ENCODE measurements around the gene CTXN3. TPM values are rescaled to one million over a fixed set of nuclear protein-coding genes. Genes with fewer than 3 reads are reported as not detected.

Gene CTXN3
- total RNA-seq, result not detected

DNA sequence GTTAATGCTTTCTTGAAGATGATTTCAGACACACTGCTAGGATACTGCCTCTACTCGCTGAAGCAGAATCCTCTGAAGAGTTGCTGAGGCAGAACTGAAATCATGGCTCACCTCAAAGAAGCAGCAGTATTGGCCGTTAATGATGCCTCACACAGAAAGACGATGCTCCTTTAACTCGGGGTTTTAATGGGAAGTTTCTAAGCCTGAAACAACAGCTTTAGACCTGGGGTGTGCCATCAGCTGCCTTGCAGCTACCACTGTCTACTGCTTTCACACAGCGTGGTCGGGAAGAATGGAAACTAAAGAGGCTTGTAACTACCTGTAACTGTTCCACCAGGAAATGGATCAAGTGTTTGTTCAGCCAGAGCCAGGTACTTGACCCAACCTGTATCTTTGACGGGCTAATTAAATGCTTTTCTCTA is at the start of gene CTXN3:
CTXN3 (plus strand) TSS at position 65 of the 422 bp plus-strand sequence. CDS start 8,440 bp downstream, outside the sequence.
- Mint-ChIP-seq H3K4me3 (no peak within 1 kb of the TSS), H3K4me1 (no peaks in the 10 kb centered on the region), H3K9me3 (no peaks in the 10 kb centered on the region), H3K27ac (no peak within 1 kb of the TSS), H3K27me3 (peaks cover 8% of the 10 kb centered on the region), H3K36me3 (ENCODE audit: low read depth) (no peaks in the 10 kb centered on the region)
- no peak for DNase-seq
- POLR2A ChIA-PET, result no interaction called here
- CTCF ChIA-PET, result interaction anchor here (0.5 kb wide), 1 partner anchor 474 kb away, joined by 3 read pairs; no protein-coding TSS in a partner anchor

- H3K4me1 Mint-ChIP-seq, result peaks cover 5% of the 10 kb centered on the region
- DNase-seq, result no peak
- CTCF ChIA-PET, result no interaction called here
- no peaks in the 10 kb centered on the region for H3K9me3 Mint-ChIP-seq
- no peaks in the 10 kb centered on the region for H3K36me3 Mint-ChIP-seq (ENCODE audit: low read depth)
- H3K27me3 Mint-ChIP-seq, result peaks cover 4% of the 10 kb centered on the region
- POLR2A ChIA-PET, result no interaction called here
- H3K27ac Mint-ChIP-seq, result no peak overlapping the region
- no peak overlapping the region for H3K4me3 Mint-ChIP-seq
Observed at GRCh38 chr5:127599320-127599719, 49.6 kb upstream of the CTXN3 start.

GRCh38 chr5:127599847-127600246 is 49.0 kb upstream of the CTXN3 start:
- H3K27ac Mint-ChIP-seq, result no peak overlapping the region
- no peak overlapping the region for H3K4me3 Mint-ChIP-seq
- ChIA-PET CTCF (no interaction called here), POLR2A (no interaction called here)
- H3K27me3 Mint-ChIP-seq, result peaks cover 4% of the 10 kb centered on the region
- no peaks in the 10 kb centered on the region for H3K9me3 Mint-ChIP-seq
- H3K36me3 Mint-ChIP-seq (ENCODE audit: low read depth), result no peaks in the 10 kb centered on the region
- peaks cover 5% of the 10 kb centered on the region for H3K4me1 Mint-ChIP-seq
- DNase-seq, result no peak

GRCh38 chr5:127601111-127601510 is 47.8 kb upstream of the CTXN3 start:
- ChIA-PET POLR2A (no interaction called here), CTCF (no interaction called here)
- no peak overlapping the region for H3K27ac Mint-ChIP-seq
- H3K4me1 Mint-ChIP-seq, result no peaks in the 10 kb centered on the region
- no peaks in the 10 kb centered on the region for H3K9me3 Mint-ChIP-seq
- peaks cover 4% of the 10 kb centered on the region for H3K27me3 Mint-ChIP-seq
- H3K4me3 Mint-ChIP-seq, result no peak overlapping the region
- DNase-seq, result no peak
- no peaks in the 10 kb centered on the region for H3K36me3 Mint-ChIP-seq (ENCODE audit: low read depth)

- no peak for DNase-seq
- ChIA-PET POLR2A (no interaction called here), CTCF (no interaction called here)
- no peaks in the 10 kb centered on the region for H3K4me1 Mint-ChIP-seq
- no peak overlapping the region for H3K4me3 Mint-ChIP-seq
- peaks cover 4% of the 10 kb centered on the region for H3K27me3 Mint-ChIP-seq
- no peaks in the 10 kb centered on the region for H3K9me3 Mint-ChIP-seq
- H3K27ac Mint-ChIP-seq, result no peak overlapping the region
- no peaks in the 10 kb centered on the region for H3K36me3 Mint-ChIP-seq (ENCODE audit: low read depth)
Observed at GRCh38 chr5:127601601-127602000, 47.3 kb upstream of the CTXN3 start.

GRCh38 chr5:127602481-127602880 is 46.4 kb upstream of the CTXN3 start:
- no peaks in the 10 kb centered on the region for H3K36me3 Mint-ChIP-seq (ENCODE audit: low read depth)
- ChIA-PET POLR2A (no interaction called here), CTCF (no interaction called here)

DNA sequence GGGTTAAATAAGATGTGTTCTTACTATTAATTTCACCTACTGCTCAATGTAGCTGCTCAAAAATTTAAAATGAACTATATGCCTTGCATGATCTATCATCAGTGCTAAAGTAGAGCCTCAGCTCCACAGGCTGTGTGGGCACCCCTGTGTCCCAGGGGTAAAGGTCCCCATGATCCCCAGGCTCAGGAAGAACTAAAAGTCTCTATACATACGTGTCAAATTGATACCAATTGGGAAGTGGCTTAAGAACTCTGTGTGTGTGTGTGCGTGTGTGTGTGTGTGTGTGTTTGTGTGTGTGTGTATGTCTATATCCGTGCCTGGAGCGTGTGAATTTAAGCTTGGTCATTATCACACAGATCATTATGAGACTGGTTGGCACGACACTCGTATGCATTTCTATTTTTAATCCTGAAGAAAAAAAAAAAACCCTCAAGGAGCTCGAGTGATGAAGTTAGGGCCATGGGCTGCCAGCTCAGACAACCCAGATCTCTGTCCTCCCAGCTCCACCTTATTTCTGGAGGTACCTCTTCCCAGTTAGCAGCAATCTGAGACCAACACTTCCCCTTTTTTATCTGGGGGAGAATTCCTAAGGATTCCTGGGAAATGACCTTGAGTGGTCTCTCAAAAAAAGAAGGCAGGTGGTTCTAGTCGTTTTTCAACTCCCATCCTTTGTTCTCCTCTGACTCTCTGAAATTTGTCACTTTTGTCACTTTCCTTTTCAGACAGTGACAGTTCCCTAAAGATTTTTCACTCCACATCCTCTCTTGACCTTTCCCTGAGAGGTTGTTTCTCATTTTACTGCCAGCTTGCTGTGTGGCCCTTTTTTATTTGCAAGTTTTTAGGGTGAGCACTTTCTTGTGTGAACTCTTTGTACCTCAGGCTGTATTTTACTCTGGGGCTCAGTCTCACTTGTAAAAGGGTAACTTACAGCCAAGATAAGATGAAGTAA is 45.7 kb upstream of the CTXN3 start:
- H3K4me3 Mint-ChIP-seq, result no peak overlapping the region
- H3K27me3 Mint-ChIP-seq, result peaks cover 4% of the 10 kb centered on the region
- H3K36me3 Mint-ChIP-seq (ENCODE audit: low read depth), result no peaks in the 10 kb centered on the region
- DNase-seq, result no peak
- ChIA-PET POLR2A (no interaction called here), CTCF (interaction anchor here (0.6 kb wide), 1 partner anchor 406 kb away, joined by 3 read pairs; no protein-coding TSS in a partner anchor)
- no peaks in the 10 kb centered on the region for H3K9me3 Mint-ChIP-seq
- H3K27ac Mint-ChIP-seq, result no peak overlapping the region
- no peaks in the 10 kb centered on the region for H3K4me1 Mint-ChIP-seq

More at GRCh38 chr5:127602481-127602880, 46.4 kb upstream of the CTXN3 start:
- Mint-ChIP-seq H3K27me3 (peaks cover 4% of the 10 kb centered on the region), H3K9me3 (no peaks in the 10 kb centered on the region), H3K4me1 (no peaks in the 10 kb centered on the region), H3K27ac (no peak overlapping the region), H3K4me3 (no peak overlapping the region)
- no peak for DNase-seq

GRCh38 chr5:127608077-127608660 is 40.7 kb upstream of the CTXN3 start:
- POLR2A ChIA-PET, result no interaction called here
- Mint-ChIP-seq H3K27ac (no peak overlapping the region), H3K4me3 (no peak overlapping the region), H3K4me1 (no peaks in the 10 kb centered on the region), H3K36me3 (ENCODE audit: low read depth) (no peaks in the 10 kb centered on the region), H3K9me3 (no peaks in the 10 kb centered on the region), H3K27me3 (peaks cover 5% of the 10 kb centered on the region)
- CTCF ChIA-PET, result no interaction called here
- no peak for DNase-seq

- Mint-ChIP-seq H3K4me1 (no peaks in the 10 kb centered on the region), H3K4me3 (no peak overlapping the region), H3K27ac (no peak overlapping the region), H3K9me3 (no peaks in the 10 kb centered on the region), H3K36me3 (ENCODE audit: low read depth) (no peaks in the 10 kb centered on the region), H3K27me3 (peaks cover 3% of the 10 kb centered on the region)
- DNase-seq, result no peak
- ChIA-PET POLR2A (no interaction called here), CTCF (no interaction called here)
Observed at GRCh38 chr5:127609011-127609410, 39.9 kb upstream of the CTXN3 start.

DNA sequence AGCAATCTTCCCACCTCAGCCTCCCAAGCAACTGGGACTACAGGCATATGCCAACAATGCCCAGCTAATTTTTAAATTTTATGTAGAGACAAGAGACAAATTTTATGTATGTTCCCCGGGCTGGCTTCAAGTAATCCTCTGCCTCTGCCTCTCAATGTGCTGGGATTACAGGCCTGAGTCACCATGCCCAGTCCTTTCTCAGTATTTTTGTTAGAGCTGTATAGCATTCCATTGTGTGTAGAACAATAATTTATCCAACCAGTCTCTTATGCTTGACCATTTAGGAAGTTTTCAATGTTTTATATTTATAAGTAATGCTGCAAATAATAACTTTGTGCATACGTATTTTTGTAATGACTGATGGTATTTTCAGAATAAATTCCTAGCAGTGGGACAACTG is 38.9 kb upstream of the CTXN3 start:
- Mint-ChIP-seq H3K27me3 (peaks cover 3% of the 10 kb centered on the region), H3K9me3 (no peaks in the 10 kb centered on the region), H3K36me3 (ENCODE audit: low read depth) (no peaks in the 10 kb centered on the region), H3K27ac (no peak overlapping the region), H3K4me3 (no peak overlapping the region), H3K4me1 (no peaks in the 10 kb centered on the region)
- ChIA-PET POLR2A (no interaction called here), CTCF (no interaction called here)
- no peak for DNase-seq

GRCh38 chr5:127612441-127613141 is 36.3 kb upstream of the CTXN3 start:
- POLR2A ChIA-PET, result no interaction called here
- H3K4me1 Mint-ChIP-seq, result no peaks in the 10 kb centered on the region
- H3K27ac Mint-ChIP-seq, result peak overlapping the region; percentile 26
- DNase-seq, result no peak
- no peaks in the 10 kb centered on the region for H3K36me3 Mint-ChIP-seq (ENCODE audit: low read depth)
- H3K9me3 Mint-ChIP-seq, result no peaks in the 10 kb centered on the region
- CTCF ChIA-PET, result no interaction called here
- H3K27me3 Mint-ChIP-seq, result peaks cover 3% of the 10 kb centered on the region
- no peak overlapping the region for H3K4me3 Mint-ChIP-seq

DNA sequence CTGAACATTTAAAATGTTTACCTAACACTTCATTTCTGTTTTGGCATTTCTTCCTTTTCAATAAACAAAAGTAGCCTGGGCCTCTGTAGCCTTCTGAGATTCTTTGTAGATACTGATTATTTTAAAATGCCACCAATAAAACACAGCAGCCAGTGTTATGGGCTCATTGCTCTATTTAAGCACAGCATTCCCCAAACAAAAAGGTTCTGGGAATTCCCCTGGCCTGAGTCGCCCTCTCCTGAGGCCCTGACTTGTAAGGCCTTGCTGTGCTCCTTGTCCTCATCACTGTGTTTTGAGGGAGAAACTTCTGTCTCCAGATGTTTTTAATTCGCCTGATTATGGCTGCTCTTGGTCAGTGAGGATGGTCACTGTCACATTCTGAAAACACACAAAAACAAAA is 33.0 kb upstream of the CTXN3 start:
- no peaks in the 10 kb centered on the region for H3K36me3 Mint-ChIP-seq (ENCODE audit: low read depth)
- CTCF ChIA-PET, result no interaction called here

DNA sequence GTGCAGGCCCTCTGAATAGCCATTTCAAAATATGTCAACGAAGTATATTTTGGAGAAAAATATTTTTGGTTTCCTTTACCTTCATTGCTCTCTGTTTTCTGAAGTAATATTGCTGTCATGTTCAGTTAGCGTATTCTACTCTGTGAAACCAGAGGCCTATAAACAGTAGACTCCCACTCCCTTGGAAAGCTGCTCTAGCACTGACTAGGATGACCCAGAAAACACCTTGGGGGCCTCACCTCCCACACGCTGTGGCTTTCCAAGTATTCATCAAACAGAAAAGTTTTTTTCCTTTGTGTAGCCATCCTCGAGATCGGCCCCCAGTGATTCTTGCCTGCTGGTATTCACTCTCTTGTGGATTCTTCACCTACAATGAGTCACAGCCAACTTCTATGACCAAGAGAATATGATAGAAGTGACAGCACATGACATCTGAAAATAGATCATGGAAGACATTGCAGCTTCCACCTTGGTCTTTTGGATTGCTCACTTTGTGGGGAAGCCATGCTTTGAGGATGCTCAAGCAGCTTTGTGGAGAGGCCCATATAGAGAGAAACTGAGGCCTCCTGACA is 28.9 kb upstream of the CTXN3 start:
- Mint-ChIP-seq H3K27me3 (peaks cover 3% of the 10 kb centered on the region), H3K36me3 (ENCODE audit: low read depth) (no peaks in the 10 kb centered on the region), H3K9me3 (no peaks in the 10 kb centered on the region), H3K4me3 (no peak overlapping the region), H3K4me1 (no peaks in the 10 kb centered on the region), H3K27ac (no peak overlapping the region)
- no peak for DNase-seq
- ChIA-PET CTCF (no interaction called here), POLR2A (no interaction called here)

More for the DNA sequence above, 33.0 kb upstream of the CTXN3 start:
- no peaks in the 10 kb centered on the region for H3K9me3 Mint-ChIP-seq
- POLR2A ChIA-PET, result no interaction called here
- no peaks in the 10 kb centered on the region for H3K27me3 Mint-ChIP-seq
- H3K4me3 Mint-ChIP-seq, result no peak overlapping the region
- no peak for DNase-seq
- H3K4me1 Mint-ChIP-seq, result no peaks in the 10 kb centered on the region
- no peak overlapping the region for H3K27ac Mint-ChIP-seq
